Stimulated activated naive CD8-positive, alpha-beta T cell treated with anti-CD3 and anti-CD28 coated beads, Interleukin-15, amount 100 ng/mL, for 72 hours (primary cell): ENCODE measurements around the gene ANKRD37.

Source experiments
- ATAC-seq: fragments of 150-1000 bp; cut with Tn5 transposase; 2 replicates; pipeline ENCODE4 v1.10.0; 2021; ENCODE audit warnings: mild to moderate bottlenecking, moderate library complexity
- DNase-seq, 2 donors: peaks; one replicate each; pipeline ENCODE4 v3.0.0; 2021 to 2022
- H3K27ac Mint-ChIP-seq, 2 donors: one replicate each; pipeline ENCODE4 v1.8.0; 2022; ENCODE audit warnings: mild to moderate bottlenecking in 2 of 2, mixed read lengths in 2 of 2, moderate library complexity in 2 of 2
- H3K27me3 Mint-ChIP-seq: one replicate; pipeline ENCODE4 v1.8.0; 2022; ENCODE audit warnings: mixed read lengths
- H3K4me1 Mint-ChIP-seq: one replicate; pipeline ENCODE4 v1.8.0; 2022; ENCODE audit warnings: mild to moderate bottlenecking, mixed read lengths
- H3K4me3 Mint-ChIP-seq, 2 donors: one replicate each; pipeline ENCODE4 v1.8.0; 2022; ENCODE audit warnings: mild to moderate bottlenecking in 2 of 2, mixed read lengths in 2 of 2, moderate library complexity in 1 of 2
- H3K9me3 Mint-ChIP-seq, 2 donors: one replicate each; pipeline ENCODE4 v1.8.0; 2022; ENCODE audit warnings: mixed read lengths in 2 of 2

Gene ANKRD37

DNA sequence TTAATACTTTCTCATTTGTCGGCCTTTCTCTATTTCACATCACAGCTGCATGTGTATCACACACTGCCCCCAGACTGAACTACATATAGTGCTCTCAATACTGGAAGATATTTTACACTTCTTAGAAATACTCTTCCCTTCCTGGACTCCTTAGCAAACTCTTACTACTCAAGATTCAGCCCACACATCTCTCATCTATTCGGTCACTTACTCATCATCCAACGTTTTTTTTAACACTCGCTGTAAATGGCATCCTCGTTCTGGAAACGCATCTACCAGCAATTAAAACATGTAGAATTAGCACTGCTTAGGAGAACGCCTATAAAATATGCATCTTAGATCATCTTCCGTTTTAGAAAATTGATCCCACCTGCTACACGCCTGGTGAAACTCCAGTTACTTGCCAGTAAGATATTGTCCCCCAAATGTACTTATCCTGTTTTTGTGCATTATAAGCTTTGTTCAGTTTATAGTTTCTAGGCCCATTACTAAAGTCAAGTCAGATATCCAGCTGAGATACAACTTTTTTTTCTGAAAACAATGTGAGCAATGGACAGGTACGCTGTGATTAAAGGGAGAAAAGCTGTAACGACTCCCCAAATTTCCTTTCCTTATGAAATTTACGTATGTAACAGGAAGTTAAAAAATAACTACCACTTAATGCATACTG lies 1.9 kb upstream of the ANKRD37 start:
- DNase-seq (no peak), ATAC-seq (peak; percentile 21)
- peak overlapping the region in 1 of 2 donors; percentile 8 for H3K27ac Mint-ChIP-seq
- peaks cover 44% of the 10 kb centered on the region for H3K4me1 Mint-ChIP-seq
- peak overlapping the region; percentile 31 to 98 for H3K4me3 Mint-ChIP-seq
- H3K27me3 Mint-ChIP-seq: no peaks in the 10 kb centered on the region
- H3K9me3 Mint-ChIP-seq: no peaks in the 10 kb centered on the region

DNA sequence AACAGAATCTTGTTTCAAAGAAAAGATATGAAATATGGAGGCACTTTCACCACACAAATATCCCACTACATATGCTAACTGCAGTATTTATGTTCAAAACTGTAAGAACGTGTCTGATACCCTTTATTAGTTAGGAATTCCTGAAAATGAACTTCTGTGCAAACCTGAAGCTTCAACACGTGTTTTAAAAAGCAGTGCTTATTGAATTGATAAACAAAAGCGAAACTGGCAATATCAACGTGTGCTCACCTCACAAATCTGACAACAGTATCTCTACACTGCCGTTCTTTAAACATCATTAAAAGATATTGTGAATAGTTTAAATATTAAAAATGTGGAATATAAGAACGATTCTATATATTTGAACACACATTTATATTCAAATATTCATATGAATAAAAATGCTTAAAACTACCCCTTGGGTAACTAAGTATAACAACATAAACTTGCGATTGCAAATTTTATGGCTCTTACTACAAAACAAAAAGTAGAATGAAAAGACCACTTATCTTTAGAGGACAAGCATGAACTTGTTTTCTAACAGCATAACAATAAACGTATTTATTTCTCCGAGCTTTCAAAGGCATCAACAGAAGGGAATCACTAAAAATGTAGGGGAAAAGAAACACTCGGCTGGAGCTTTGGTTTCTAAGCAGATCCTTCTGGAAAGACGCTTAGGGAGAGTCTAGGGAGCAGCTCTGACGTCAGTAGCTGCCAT lies 1.2 kb upstream of the ANKRD37 start, which contains the start of gene LRP2BP:
LRP2BP (minus strand) TSS at position 687 of the 718 bp plus-strand sequence. CDS start 17,738 bp downstream, outside the sequence.
- Mint-ChIP-seq H3K9me3 (no peaks in the 10 kb centered on the region), H3K27me3 (no peaks in the 10 kb centered on the region), H3K4me1 (peaks cover 44% of the 10 kb centered on the region), H3K4me3 (peak within 1 kb of the TSS; percentile 94 to 98), H3K27ac (peak within 1 kb of the TSS; percentile 98)
- DNase-seq (no peak), ATAC-seq (no peak)

DNA sequence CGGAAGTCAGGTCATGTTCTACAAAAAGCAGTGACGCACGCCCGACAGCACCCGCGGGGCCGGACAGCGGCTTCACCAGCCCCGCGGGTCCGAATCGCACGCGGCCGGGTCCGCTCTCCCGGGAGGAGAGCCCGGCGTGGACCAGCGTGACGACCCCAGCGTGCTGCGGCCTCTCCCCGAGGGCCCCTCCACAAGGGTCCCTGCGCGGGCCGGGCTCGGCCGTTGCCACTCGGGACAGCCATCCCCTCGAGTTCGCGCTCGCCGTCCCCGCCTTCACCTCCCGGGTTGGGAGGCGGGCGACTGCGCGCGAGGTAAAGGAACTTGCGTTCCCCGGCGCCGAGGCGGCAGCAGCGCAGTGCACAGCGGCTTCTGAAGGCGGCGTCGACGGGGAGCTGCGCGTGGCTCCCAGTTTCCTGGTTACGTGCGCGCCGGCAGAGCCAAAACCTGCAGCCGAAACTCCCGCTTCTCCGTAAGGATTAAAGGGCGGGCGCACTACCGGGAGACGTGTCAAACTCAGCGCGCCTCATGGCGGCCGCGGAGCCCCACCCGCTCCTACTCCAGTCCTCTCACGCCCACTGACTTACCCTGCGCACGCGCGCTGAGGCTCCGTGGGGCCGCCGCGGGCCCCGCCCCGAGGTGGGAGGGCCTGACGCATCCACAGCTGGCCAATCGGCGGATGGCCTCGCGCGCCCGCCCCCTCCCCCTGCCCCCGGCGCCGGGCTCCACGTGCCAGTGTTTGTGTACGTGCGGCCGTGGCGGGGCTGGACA lies 501 bp upstream of the ANKRD37 start:
- Mint-ChIP-seq H3K4me3 (peak overlapping the region; percentile 94 to 98), H3K27ac (peak overlapping the region; percentile 98), H3K4me1 (peaks cover 47% of the 10 kb centered on the region), H3K9me3 (no peaks in the 10 kb centered on the region), H3K27me3 (no peaks in the 10 kb centered on the region)
- ATAC-seq (peak; percentile 93), DNase-seq (peak; percentile 97)

DNA sequence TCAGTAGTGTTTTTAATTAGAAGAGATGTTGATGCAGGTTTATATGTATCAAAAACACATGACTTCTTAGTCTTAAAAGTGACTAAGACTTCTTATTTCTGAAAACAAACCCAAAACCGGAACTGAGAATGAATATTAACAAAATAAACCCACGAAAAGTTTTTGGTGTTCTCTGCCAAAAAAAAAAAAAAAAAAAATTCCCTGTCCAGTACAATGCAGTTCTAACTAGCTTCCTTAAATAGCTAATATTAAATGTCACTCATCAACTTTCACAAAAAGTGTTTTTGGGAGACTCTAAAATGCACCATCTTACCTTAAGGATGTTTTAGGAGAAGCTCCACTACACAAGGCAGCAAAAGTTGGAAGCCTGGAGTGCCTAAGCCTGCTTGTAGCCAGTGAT lies 2.0 kb downstream of the ANKRD37 start:
- no peaks in the 10 kb centered on the region for H3K27me3 Mint-ChIP-seq
- H3K9me3 Mint-ChIP-seq: no peaks in the 10 kb centered on the region
- DNase-seq: no peak
- H3K27ac Mint-ChIP-seq: no peak overlapping the region
- H3K4me3 Mint-ChIP-seq: peak overlapping the region in 1 of 2 donors; percentile 5
- H3K4me1 Mint-ChIP-seq: peaks cover 49% of the 10 kb centered on the region
- ATAC-seq: no peak

DNA sequence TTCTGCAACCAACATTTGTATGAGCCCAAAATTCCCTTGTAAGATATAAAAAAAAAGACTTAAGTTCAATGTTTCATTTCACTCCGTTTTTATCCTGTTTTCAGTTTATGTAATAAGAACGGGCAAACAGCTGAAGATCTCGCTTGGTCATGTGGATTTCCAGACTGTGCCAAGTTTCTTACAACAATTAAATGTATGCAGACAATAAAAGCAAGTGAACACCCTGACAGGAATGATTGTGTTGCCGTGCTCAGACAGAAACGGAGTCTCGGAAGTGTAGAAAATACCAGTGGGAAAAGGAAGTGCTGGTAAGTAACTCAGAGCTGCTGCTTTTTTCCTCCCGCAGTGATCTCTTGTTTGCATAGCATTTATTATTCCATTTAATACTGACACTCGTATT lies 2.8 kb downstream of the ANKRD37 start:
- H3K9me3 Mint-ChIP-seq: no peaks in the 10 kb centered on the region
- H3K4me1 Mint-ChIP-seq: peaks cover 41% of the 10 kb centered on the region
- H3K4me3 Mint-ChIP-seq: no peak overlapping the region
- ATAC-seq (no peak), DNase-seq (no peak)
- no peak overlapping the region for H3K27ac Mint-ChIP-seq
- H3K27me3 Mint-ChIP-seq: no peaks in the 10 kb centered on the region

DNA sequence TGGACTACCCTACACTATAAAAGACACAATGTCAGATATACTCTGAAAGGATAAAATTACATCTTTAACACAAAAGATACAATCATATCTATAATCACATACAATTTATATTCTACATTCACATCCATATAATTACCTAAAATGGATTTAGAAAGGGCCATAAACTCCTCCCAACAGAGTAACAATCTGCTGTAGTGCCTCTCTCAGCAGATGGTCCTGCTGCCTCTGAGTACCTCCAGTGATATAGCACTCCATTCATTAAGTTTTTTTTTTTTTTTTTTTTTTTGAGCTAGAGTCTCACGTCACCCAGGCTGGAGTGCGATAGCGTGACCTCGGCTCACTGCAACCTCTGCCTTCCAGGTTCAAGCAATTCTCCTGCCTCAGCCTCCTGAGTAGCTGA lies 7.4 kb downstream of the ANKRD37 start:
- Mint-ChIP-seq H3K4me3 (no peak overlapping the region), H3K9me3 (no peaks in the 10 kb centered on the region), H3K27me3 (no peaks in the 10 kb centered on the region), H3K27ac (no peak overlapping the region), H3K4me1 (peaks cover 13% of the 10 kb centered on the region)
- no peak for DNase-seq
- ATAC-seq: no peak

DNA sequence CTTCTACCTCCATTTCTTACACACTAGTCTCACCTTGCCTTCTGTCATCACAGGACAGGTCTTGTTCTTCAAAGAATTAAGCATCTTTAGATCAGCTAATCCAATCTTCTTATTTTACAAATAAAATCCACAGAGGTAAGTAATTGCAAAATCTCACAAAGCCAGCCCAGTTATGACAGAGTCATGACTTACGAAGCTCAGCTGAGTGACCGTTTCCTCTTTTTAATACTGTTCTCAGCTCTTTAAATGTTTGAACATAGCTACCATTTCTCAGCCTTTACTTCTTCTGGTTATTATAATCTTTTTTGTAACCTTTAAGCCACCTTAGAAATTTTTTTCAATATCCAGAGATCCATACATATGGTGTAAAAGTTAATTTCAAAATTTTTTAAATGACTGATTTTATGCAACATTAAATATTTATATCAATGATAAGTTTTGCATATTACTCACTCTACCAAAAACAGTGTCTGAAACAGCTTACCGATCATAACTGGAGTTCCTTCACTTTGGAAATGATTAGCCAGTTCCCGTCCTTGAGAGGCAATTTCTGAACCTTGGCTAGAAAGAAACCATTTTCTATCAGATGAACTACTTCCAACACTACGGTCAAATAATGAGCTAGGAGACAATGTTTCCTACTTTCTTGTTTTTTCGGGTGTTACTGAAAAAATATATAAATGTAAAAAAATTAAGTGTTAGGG lies 8.8 kb downstream of the ANKRD37 start:
- DNase-seq (no peak), ATAC-seq (no peak)
- H3K27ac Mint-ChIP-seq: peak overlapping the region in 1 of 2 donors; percentile 90
- H3K4me3 Mint-ChIP-seq: no peak overlapping the region
- no peaks in the 10 kb centered on the region for H3K9me3 Mint-ChIP-seq
- peaks cover 7% of the 10 kb centered on the region for H3K4me1 Mint-ChIP-seq
- H3K27me3 Mint-ChIP-seq: no peaks in the 10 kb centered on the region

DNA sequence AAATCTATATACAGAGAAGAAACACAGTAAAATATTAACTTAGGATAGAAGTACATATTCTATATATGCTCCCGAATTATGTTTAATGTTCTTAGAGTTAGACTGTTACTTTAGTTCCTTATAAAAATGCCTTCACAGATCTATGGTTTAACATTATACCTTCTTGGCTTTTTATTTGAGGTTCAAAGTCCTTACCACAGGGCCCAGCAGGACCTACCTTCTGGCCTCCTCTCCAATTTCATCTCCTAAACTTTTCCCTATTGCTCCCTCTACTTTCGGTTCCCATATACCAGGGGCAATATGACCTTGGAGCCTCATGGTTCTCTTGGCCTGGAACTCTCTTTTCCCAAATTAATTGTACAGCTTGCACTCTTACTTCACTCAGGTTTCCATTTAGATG lies 11.8 kb downstream of the ANKRD37 start:
- DNase-seq: no peak
- Mint-ChIP-seq H3K4me3 (no peak overlapping the region), H3K27ac (no peak overlapping the region), H3K9me3 (no peaks in the 10 kb centered on the region), H3K27me3 (no peaks in the 10 kb centered on the region), H3K4me1 (no peaks in the 10 kb centered on the region)
- ATAC-seq: no peak

DNA sequence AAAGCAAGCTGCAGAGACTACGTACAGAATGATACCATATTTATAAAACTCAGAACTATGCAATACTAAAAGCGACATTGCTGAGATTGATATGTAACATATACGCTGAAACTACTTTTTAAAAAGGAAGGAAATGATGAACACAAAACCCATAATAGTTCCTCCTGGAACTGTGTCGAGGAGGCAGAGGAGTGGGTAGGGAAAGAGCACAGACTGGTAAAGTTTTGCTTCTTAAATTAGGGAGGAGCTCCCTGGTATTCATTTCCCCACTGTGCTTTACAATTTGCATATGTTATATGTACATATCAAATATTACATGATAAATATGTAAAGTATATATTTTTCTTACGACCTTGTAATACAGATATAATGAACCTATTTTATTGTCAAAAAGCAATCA lies 15.2 kb downstream of the ANKRD37 start:
- H3K27me3 Mint-ChIP-seq: no peaks in the 10 kb centered on the region
- no peak for ATAC-seq
- H3K9me3 Mint-ChIP-seq: no peaks in the 10 kb centered on the region
- DNase-seq: no peak
- no peak overlapping the region for H3K4me3 Mint-ChIP-seq
- no peaks in the 10 kb centered on the region for H3K4me1 Mint-ChIP-seq
- no peak overlapping the region for H3K27ac Mint-ChIP-seq

DNA sequence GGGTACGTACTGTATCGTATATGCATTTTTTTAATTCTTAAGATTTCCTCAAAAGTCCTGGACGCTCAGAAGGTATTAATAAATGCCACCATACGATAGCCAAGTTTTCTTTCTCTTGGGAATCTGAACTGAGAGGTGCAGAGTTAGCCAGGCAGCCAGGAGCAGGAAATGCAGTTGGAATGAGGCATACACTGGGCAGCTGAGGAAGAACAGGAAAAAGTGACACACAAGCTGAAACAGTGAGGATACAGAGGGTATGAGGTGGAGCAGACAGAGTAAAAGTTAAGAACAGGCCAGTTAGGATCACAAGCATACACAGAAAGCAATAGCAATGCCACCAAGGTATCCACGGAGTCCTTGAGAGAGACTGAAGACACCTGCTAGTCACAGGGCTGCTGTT lies 15.8 kb downstream of the ANKRD37 start:
- H3K4me3 Mint-ChIP-seq: no peak overlapping the region
- no peaks in the 10 kb centered on the region for H3K27me3 Mint-ChIP-seq
- no peak for ATAC-seq
- no peaks in the 10 kb centered on the region for H3K9me3 Mint-ChIP-seq
- no peaks in the 10 kb centered on the region for H3K4me1 Mint-ChIP-seq
- no peak overlapping the region for H3K27ac Mint-ChIP-seq
- no peak for DNase-seq

DNA sequence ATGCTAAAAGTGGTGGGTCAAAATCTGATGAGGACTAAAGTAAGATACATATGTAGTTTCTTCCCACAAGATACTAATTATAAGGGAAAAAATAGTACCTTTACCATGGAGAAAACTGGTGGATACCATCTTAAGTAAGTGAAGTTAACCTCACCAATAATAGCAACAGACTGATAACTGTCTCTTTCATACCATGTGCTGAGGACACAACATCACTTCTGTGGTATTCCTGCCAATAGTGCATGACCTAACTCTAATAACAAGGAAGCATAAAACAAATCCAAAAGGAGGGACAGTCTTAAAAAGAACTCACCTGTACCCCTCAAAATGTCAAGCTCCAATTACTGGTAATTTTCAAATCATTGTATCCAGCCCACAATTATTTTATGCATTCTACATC lies 20.3 kb downstream of the ANKRD37 start:
- Mint-ChIP-seq H3K27ac (peak overlapping the region in 1 of 2 donors; percentile 35), H3K4me3 (no peak overlapping the region), H3K27me3 (no peaks in the 10 kb centered on the region), H3K4me1 (peaks cover 8% of the 10 kb centered on the region), H3K9me3 (no peaks in the 10 kb centered on the region)
- ATAC-seq: no peak
- no peak for DNase-seq

DNA sequence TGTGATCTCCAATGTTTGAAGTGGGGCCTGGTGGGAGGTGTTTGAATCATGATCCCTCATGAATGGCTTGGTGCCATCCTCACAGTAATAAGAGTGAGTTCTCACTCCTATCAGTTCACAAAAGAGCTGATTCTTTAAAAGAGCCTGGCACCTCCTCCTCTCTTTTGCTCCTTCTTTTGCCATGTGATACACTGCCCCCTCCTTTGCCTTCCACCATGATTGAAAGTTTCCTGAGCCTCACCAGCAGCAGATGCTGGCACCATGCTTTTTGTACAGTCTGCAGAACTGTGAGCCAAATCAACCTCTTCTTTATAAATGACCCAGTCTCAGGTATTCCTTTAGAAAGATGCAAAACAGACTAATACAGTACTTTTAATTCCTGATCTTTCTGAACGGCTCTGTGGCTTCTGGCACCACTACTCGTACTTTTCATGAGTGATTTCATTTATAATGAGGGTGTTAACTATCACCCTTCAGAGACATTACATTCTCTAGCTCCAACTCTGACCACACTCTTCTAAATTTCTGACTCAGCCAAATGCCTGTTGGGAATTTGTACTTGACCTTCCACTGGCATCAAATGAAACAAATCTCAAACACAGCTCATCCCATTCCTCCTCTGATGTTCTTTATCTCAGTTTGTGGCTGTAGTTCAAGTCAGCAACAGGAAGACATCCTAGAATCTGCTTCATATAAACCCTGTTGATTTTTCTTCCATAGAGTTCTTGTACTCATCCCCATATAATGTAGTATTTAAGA lies 24.9 kb downstream of the ANKRD37 start:
- H3K4me3 Mint-ChIP-seq: no peak overlapping the region
- DNase-seq (no peak), ATAC-seq (no peak)
- peaks cover 36% of the 10 kb centered on the region for H3K4me1 Mint-ChIP-seq
- no peaks in the 10 kb centered on the region for H3K9me3 Mint-ChIP-seq
- no peak overlapping the region for H3K27ac Mint-ChIP-seq
- no peaks in the 10 kb centered on the region for H3K27me3 Mint-ChIP-seq

DNA sequence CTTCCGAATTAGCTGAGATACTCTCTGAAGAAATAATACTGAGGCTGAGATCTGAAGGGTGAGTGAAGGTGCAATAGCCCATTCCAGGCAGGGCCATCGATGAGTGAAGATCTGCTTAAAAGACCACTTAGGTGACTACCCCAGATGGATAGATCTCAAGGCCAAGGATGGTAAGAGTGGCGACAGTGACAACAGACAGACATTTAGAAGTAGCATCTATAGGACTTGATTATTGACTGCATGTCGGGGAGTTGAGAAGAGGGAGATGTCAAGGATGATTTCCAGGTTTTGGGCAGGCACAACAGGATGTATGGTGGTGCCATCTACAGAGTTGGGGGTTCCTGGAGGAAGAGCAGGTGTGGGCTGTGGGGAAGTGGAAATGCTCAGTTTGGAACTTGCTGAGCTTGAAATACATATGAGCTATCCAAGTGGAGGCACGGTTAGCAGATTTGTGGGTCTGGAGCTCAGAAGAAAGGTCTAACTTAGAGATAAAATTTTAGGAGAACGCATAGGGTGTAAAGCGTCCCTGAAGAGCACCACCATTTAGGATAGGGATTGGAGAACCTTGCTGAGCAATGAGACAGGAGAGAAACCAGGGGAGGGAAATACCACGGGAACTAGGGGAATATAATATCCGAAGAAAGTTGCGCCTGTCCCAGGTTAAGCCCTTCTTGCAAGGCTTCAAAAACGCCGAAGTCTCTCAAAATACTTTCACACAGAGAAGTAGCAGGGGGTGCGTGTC lies 28.4 kb downstream of the ANKRD37 start:
- H3K27me3 Mint-ChIP-seq: no peaks in the 10 kb centered on the region
- no peaks in the 10 kb centered on the region for H3K9me3 Mint-ChIP-seq
- peak overlapping the region; percentile 87 to 90 for H3K4me3 Mint-ChIP-seq
- ATAC-seq (no peak), DNase-seq (no peak)
- H3K4me1 Mint-ChIP-seq: peaks cover 42% of the 10 kb centered on the region
- peak overlapping the region; percentile 99 to 100 for H3K27ac Mint-ChIP-seq

DNA sequence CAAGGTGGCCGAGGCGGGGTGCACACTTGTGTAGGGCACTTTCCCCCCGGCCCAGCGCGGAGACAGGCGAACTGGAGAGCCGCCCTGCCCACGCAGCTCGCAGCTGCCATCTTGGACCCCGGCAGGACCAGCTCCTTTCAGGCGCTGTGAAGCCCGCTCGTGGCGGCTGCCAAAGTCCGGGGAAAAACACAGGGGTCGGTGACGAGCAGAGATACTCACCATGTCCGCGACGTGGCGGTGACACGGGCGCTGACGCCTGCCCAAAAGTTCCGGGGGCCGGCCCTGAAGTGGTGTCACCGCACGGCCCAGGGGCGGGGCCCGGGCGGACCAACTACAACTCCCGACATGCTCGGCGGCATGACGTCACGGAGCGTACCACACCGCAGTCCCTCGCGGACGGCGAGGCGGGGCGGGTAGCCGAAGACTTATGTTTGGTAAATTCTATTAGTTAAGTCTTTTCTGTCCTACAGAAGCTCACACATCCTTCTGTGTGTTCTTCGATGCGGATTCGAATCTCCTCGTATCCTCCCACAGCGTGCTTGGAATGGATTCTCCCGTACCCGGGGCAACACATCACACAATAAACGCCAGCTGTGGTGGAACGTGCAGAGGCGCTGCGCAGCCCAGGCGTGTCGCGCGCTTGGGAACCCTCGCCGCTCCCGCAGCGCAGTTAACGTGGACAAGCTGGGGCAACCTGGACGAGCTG lies 29.2 kb downstream of the ANKRD37 start, which contains the start of gene UFSP2:
UFSP2 (minus strand) TSS at position 318 of the 706 bp plus-strand sequence; CDS start at position 222, 96 bp downstream.
- peak within 1 kb of the TSS; percentile 99 to 100 for H3K27ac Mint-ChIP-seq
- no peaks in the 10 kb centered on the region for H3K9me3 Mint-ChIP-seq
- ATAC-seq (peak; percentile 96), DNase-seq (peak; percentile 90)
- H3K27me3 Mint-ChIP-seq: no peaks in the 10 kb centered on the region
- peak within 1 kb of the TSS; percentile 87 to 90 for H3K4me3 Mint-ChIP-seq
- peaks cover 42% of the 10 kb centered on the region for H3K4me1 Mint-ChIP-seq
